HepG2 (cell line): ENCODE data around the gene SLC23A2. TPM values are rescaled to one million over a fixed set of nuclear protein-coding genes. Genes with fewer than 3 reads are reported as not detected.

ENCODE experiments used
- ATAC-seq: fragments of 200-7000 bp; cut with Tn5 transposase; 3 replicates; pipeline ENCODE4 v1.9.1; 2020; ENCODE audit warnings: mild to moderate bottlenecking, moderate library complexity
- BruUV-seq: library from RNA; stranded (reverse); fragments of 400-500 nt; replicated peaks from 2 replicates; lab custom pipeline; 2021; lab: Mats Ljungman, UMichigan
- CTCF ChIA-PET: fragments of 300-600 bp; formaldehyde crosslinking; extraction: SDS; loops from one replicate; lab custom pipeline; 2021; ENCODE audit warnings: low total read pairs, inconsistent platforms, low intra/inter-chr PET ratio; lab: Yijun Ruan, JAX
- POLR2A ChIA-PET: fragments of 350-600 bp; sonication (Branson Sonifier 250); formaldehyde crosslinking; loops from one replicate; lab custom pipeline; 2020; ENCODE audit warnings: antibody characterized with exemption, inconsistent platforms; lab: Yijun Ruan, JAX
- DNase-seq: peaks from one replicate; pipeline ENCODE4 v3.0.0-alpha.2; 2015; ENCODE audit warnings: low spot score
- FAIRE-seq: peaks from 3 replicates; lab custom pipeline; 2011; peaks lifted over from hg19 to GRCh38; lab: Jason Lieb, UNC
- H2AFZ ChIP-seq: one replicate; pipeline ENCODE4 v1.6.1; 2011; ENCODE audit warnings: low read length, inconsistent platforms
- H3K27ac ChIP-seq: fragments of 300-600 bp; 3 replicates; pipeline ENCODE4 v1.8.0; 2011; ENCODE audit warnings: mixed run types, mild to moderate bottlenecking, mixed read lengths, low read length, inconsistent platforms; ENCODE audit not compliant: insufficient read depth; ENCODE audit errors: extremely low read length
- H3K27me3 ChIP-seq, 2 experiments: fragments of 200-600 bp in 1 of 2; 2 replicates in 1 of 2; 3 replicates in 1 of 2; pipeline versions ENCODE4 v1.6.0 to v1.8.0; 2011; ENCODE audit warnings: low read length in 2 of 2, mild to moderate bottlenecking in 2 of 2, moderate library complexity in 2 of 2, inconsistent platforms in 1 of 2; ENCODE audit not compliant: insufficient read depth in 2 of 2, control insufficient read depth in 1 of 2
- H3K36me3 ChIP-seq, 2 experiments: fragments of 200-600 bp in 1 of 2; replicated peaks in 1 of 2; 2 replicates in 1 of 2; 3 replicates in 1 of 2; pipeline versions ENCODE4 v1.5.1 to v1.8.0; 2011; ENCODE audit warnings: low read length in 2 of 2, inconsistent platforms in 1 of 2; ENCODE audit not compliant: insufficient read depth in 2 of 2, control insufficient read depth in 1 of 2
- H3K4me1 ChIP-seq: 2 replicates; pipeline ENCODE4 v1.5.1; 2012; ENCODE audit warnings: low read length, inconsistent platforms; ENCODE audit not compliant: insufficient read depth
- H3K4me2 ChIP-seq: 2 replicates; pipeline ENCODE4 v1.6.0; 2011; ENCODE audit warnings: low read depth, low read length, inconsistent platforms
- H3K4me3 ChIP-seq, 3 experiments: fragments of 200-600 bp in 1 of 3; sonication (generic), shearing (Covaris generic) in 1 of 3; replicated peaks in 1 of 3; 2 replicates each; pipeline ENCODE4 v1.5.1; 2011 to 2016; ENCODE audit warnings: low read length in 3 of 3, inconsistent platforms in 2 of 3, low read depth in 2 of 3, mild to moderate bottlenecking in 2 of 3, control low read depth in 1 of 3, mixed read lengths in 1 of 3; ENCODE audit not compliant: insufficient read depth in 1 of 3
- H3K79me2 ChIP-seq: one replicate; pipeline ENCODE4 v1.6.1; 2011; ENCODE audit warnings: low read length, inconsistent platforms; ENCODE audit not compliant: insufficient read depth
- H3K9ac ChIP-seq: 2 replicates; pipeline ENCODE4 v1.6.0; 2011; ENCODE audit warnings: mild to moderate bottlenecking, low read depth, low read length, inconsistent platforms; ENCODE audit not compliant: insufficient read depth
- H3K9me3 ChIP-seq: 2 replicates; pipeline ENCODE4 v1.5.1; 2012; ENCODE audit warnings: mild to moderate bottlenecking, low read length
- H4K20me1 ChIP-seq: 2 replicates; pipeline ENCODE4 v1.6.0; 2011; ENCODE audit warnings: inconsistent platforms, mild to moderate bottlenecking, low read length, moderate library complexity; ENCODE audit not compliant: insufficient read depth
- KLF12 ChIP-seq: sonication (generic); formaldehyde crosslinking; IDR thresholded peaks from 2 replicates; pipeline ENCODE4 v1.4.0; 2020; ENCODE audit warnings: missing genetic modification reagents, borderline replicate concordance
- KLF9 ChIP-seq: IDR thresholded peaks from 2 replicates; pipeline ENCODE4 v1.6.1; 2016; ENCODE audit warnings: low read depth
- MZF1 ChIP-seq: sonication (generic); formaldehyde crosslinking; IDR thresholded peaks from 2 replicates; pipeline ENCODE4 v1.8.1; 2023; ENCODE audit warnings: mild to moderate bottlenecking, missing genetic modification reagents, borderline replicate concordance
- WGBS: methylation state at CpG from one replicate; pipeline ENCODE4 v1.1.6; 2017; ENCODE audit warnings: low lambda C conversion rate; 5-methylcytosine and 5-hydroxymethylcytosine counted together
- in situ Hi-C: cut with HindIII; loops from 2 replicates; pipeline ENCODE4 v1.10.0; 2017; ENCODE audit warnings: low pct_unique_long_range_greater_than_20kb; ENCODE audit not compliant: extremely low pct_ligation_motif_present
- intact Hi-C: fragments of 100-400 bp; cut with micrococcal nuclease; formaldehyde crosslinking; loops from one replicate; pipeline ENCODE4 v1.10.0; 2022; ENCODE audit not compliant: unreplicated experiment
- polyA plus RNA-seq, 8 experiments: library from polyadenylated mRNA; depleted of rRNA in 3 of 8; stranded (reverse) in 7 of 8; unstranded in 1 of 8; fragments of >200 nt; fragmentation: Illumina TruSeq in 4 of 8; extraction: Trizol in 4 of 8; gene quantifications; 2 replicates each; pipeline versions ENCODE4 v1.2.1 to v1.2.3, GENCODE V29; 2011 to 2016; ENCODE audit warnings: low read depth in 4 of 8, missing spikeins in 1 of 8, mixed read lengths in 1 of 8; ENCODE audit not compliant: insufficient read depth in 1 of 8
- total RNA-seq, 5 experiments: library from RNA; depleted of rRNA; stranded (reverse); fragments of >200 nt; fragmentation: Illumina TruSeq; extraction: Trizol; gene quantifications; 2 replicates each; pipeline ENCODE4 v1.2.3, GENCODE V29; 2016; ENCODE audit warnings: low read depth in 1 of 5
- TF ChIP-seq, protein P1 (sequence below): sonication (generic); formaldehyde crosslinking; IDR thresholded peaks from 2 replicates; pipeline ENCODE4 v1.5.0; 2020; ENCODE audit warnings: mild to moderate bottlenecking, missing genetic modification reagents
- TF ChIP-seq, protein P2 (sequence below): sonication (generic); formaldehyde crosslinking; IDR thresholded peaks from 2 replicates; pipeline ENCODE4 v1.4.0; 2020; ENCODE audit warnings: missing genetic modification reagents, borderline replicate concordance

Gene SLC23A2
- total and polyA plus RNA-seq, 2 of the 13 experiments (the other 11 are each of a cell fraction or from before 2014, with no cell fraction given), result 42.2 to 51.2 TPM

GRCh38 chr20:4815628-4816027 lies 185.7 kb downstream of the SLC23A2 start:
- no peak overlapping the region for H3K4me2 ChIP-seq
- H3K79me2 ChIP-seq, result no peaks in the 10 kb centered on the region
- H3K4me3 ChIP-seq, result no peak overlapping the region
- in situ Hi-C loops, result no loop called here
- peaks cover 15 to 50% of the 10 kb centered on the region in 2 experiments; a peak in 4 of 5 replicates for H3K27me3 ChIP-seq
- WGBS, result 30% methylated on average over 5 of the region's 5 CpGs
- TF ChIP-seq, protein P1, sequence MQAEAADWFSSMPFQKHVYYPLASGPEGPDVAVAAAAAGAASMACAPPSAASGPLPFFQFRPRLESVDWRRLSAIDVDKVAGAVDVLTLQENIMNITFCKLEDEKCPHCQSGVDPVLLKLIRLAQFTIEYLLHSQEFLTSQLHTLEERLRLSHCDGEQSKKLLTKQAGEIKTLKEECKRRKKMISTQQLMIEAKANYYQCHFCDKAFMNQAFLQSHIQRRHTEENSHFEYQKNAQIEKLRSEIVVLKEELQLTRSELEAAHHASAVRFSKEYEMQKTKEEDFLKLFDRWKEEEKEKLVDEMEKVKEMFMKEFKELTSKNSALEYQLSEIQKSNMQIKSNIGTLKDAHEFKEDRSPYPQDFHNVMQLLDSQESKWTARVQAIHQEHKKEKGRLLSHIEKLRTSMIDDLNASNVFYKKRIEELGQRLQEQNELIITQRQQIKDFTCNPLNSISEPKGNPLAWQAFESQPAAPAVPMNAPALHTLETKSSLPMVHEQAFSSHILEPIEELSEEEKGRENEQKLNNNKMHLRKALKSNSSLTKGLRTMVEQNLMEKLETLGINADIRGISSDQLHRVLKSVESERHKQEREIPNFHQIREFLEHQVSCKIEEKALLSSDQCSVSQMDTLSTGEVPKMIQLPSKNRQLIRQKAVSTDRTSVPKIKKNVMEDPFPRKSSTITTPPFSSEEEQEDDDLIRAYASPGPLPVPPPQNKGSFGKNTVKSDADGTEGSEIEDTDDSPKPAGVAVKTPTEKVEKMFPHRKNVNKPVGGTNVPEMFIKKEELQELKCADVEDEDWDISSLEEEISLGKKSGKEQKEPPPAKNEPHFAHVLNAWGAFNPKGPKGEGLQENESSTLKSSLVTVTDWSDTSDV (CRISPR knock-in tag), result no peak
- no peak for TF ChIP-seq KLF12 (CRISPR knock-in tag)
- TF ChIP-seq KLF9 (CRISPR knock-in tag), result no peak
- no peak for TF ChIP-seq MZF1 (CRISPR knock-in tag)
- TF ChIP-seq, protein P2, sequence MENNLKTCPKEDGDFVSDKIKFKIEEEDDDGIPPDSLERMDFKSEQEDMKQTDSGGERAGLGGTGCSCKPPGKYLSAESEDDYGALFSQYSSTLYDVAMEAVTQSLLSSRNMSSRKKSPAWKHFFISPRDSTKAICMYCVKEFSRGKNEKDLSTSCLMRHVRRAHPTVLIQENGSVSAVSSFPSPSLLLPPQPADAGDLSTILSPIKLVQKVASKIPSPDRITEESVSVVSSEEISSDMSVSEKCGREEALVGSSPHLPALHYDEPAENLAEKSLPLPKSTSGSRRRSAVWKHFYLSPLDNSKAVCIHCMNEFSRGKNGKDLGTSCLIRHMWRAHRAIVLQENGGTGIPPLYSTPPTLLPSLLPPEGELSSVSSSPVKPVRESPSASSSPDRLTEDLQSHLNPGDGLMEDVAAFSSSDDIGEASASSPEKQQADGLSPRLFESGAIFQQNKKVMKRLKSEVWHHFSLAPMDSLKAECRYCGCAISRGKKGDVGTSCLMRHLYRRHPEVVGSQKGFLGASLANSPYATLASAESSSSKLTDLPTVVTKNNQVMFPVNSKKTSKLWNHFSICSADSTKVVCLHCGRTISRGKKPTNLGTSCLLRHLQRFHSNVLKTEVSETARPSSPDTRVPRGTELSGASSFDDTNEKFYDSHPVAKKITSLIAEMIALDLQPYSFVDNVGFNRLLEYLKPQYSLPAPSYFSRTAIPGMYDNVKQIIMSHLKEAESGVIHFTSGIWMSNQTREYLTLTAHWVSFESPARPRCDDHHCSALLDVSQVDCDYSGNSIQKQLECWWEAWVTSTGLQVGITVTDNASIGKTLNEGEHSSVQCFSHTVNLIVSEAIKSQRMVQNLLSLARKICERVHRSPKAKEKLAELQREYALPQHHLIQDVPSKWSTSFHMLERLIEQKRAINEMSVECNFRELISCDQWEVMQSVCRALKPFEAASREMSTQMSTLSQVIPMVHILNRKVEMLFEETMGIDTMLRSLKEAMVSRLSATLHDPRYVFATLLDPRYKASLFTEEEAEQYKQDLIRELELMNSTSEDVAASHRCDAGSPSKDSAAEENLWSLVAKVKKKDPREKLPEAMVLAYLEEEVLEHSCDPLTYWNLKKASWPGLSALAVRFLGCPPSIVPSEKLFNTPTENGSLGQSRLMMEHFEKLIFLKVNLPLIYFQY (CRISPR knock-in tag), result no peak
- TF ChIP-seq, all 625 proteins: peak for 0
- no TSS peak for BruUV-seq
- ChIA-PET CTCF (no interaction called here), POLR2A (no interaction called here)
- Histone ChIP-seq H2AFZ (no peak overlapping the region), H3K4me1 (peaks cover 8% of the 10 kb centered on the region), H3K27ac (no peak overlapping the region), H3K36me3 (no peaks in the 10 kb centered on the region), H3K9me3 (no peaks in the 10 kb centered on the region), H4K20me1 (no peaks in the 10 kb centered on the region), H3K9ac (no peak overlapping the region)
- FAIRE-seq (no peak), DNase-seq (no peak), ATAC-seq (no peak)
- intact Hi-C loops, result no loop called here
